K562 (cell line): Measurements from ENCODE around the gene FXYD4. TPM values are rescaled to one million over a fixed set of nuclear protein-coding genes. Genes with fewer than 3 reads are reported as not detected.
A peak's percentile ranks its signal among the peaks of the same experiment; 100 is the strongest.

Experiments
- BCL6 ChIP-seq: fragments of 250-450 bp; sonication (Bioruptor Pico); IDR thresholded peaks from 2 replicates; pipeline ENCODE4 v1.4.0; 2020
- BRD9 ChIP-seq: fragments of 450-650 bp; IDR thresholded peaks from 2 replicates; pipeline ENCODE4 v1.6.1; 2018; ENCODE audit warnings: low read depth; ENCODE audit not compliant: partially characterized antibody
- CAMTA2 ChIP-seq: fragments of 250-450 bp; sonication (Bioruptor Pico); conservative IDR thresholded peaks from 2 replicates; pipeline ENCODE4 v1.5.1; 2022
- CHD1 ChIP-seq: fragments of 200-600 bp; sonication (generic); IDR thresholded peaks from one replicate; pipeline ENCODE4 v1.6.1; 2012; ENCODE audit warnings: mild to moderate bottlenecking, moderate library complexity, low read length, inconsistent platforms
- ETV5 ChIP-seq: sonication (generic); formaldehyde crosslinking; IDR thresholded peaks from 2 replicates; pipeline ENCODE4 v1.4.0; 2020; ENCODE audit warnings: low read depth, mild to moderate bottlenecking, missing genetic modification reagents
- GATAD2A ChIP-seq: fragments of 450-650 bp; IDR thresholded peaks from 2 replicates; pipeline ENCODE4 v1.6.1; 2017
- HCFC1 ChIP-seq: IDR thresholded peaks from 2 replicates; pipeline ENCODE4 v1.6.1; 2012; ENCODE audit warnings: low read depth, low read length, improper control_type of control experiment
- HDAC1 ChIP-seq, 2 experiments: fragments of 450-650 bp; IDR thresholded peaks; 2 replicates each; pipeline ENCODE4 v1.6.1; 2016 to 2017; ENCODE audit warnings: inconsistent platforms in 1 of 2, mild to moderate bottlenecking in 1 of 2, moderate library complexity in 1 of 2
- HDGF ChIP-seq: fragments of 450-650 bp; IDR thresholded peaks from 2 replicates; pipeline ENCODE4 v1.6.1; 2016
- MCM5 ChIP-seq: fragments of 450-650 bp; IDR thresholded peaks from 2 replicates; pipeline ENCODE4 v1.6.1; 2016; ENCODE audit warnings: low read depth
- MED1 ChIP-seq: sonication (generic); formaldehyde crosslinking; IDR thresholded peaks from 2 replicates; pipeline ENCODE4 v1.8.1; 2023; ENCODE audit warnings: missing genetic modification reagents, borderline replicate concordance
- MEF2A ChIP-seq: IDR thresholded peaks from 2 replicates; pipeline ENCODE4 v1.6.1; 2011; ENCODE audit warnings: low read depth, mild to moderate bottlenecking, low read length, moderate library complexity; ENCODE audit not compliant: control insufficient read depth
- NFIC ChIP-seq: fragments of 450-650 bp; IDR thresholded peaks from 2 replicates; pipeline ENCODE4 v1.6.1; 2017; ENCODE audit warnings: mild to moderate bottlenecking, inconsistent platforms
- NFYB ChIP-seq: IDR thresholded peaks from 2 replicates; pipeline ENCODE4 v1.6.1; 2011; ENCODE audit warnings: mild to moderate bottlenecking, moderate library complexity; ENCODE audit not compliant: insufficient read length; ENCODE audit errors: extremely low read depth
- SMAD3 ChIP-seq: fragments of 450-650 bp; formaldehyde crosslinking; conservative IDR thresholded peaks from 2 replicates; pipeline ENCODE4 v1.4.0; 2020; ENCODE audit warnings: mild to moderate bottlenecking
- SREBF2 ChIP-seq: sonication (generic); formaldehyde crosslinking; IDR thresholded peaks from 2 replicates; pipeline ENCODE4 v1.4.0; 2020; ENCODE audit warnings: mild to moderate bottlenecking, missing genetic modification reagents
- ZBTB7A ChIP-seq: IDR thresholded peaks from 2 replicates; pipeline ENCODE4 v1.6.1; 2011; ENCODE audit warnings: low read depth, mild to moderate bottlenecking, low read length, moderate library complexity, borderline replicate concordance; ENCODE audit not compliant: control insufficient read depth
- ZNF3 ChIP-seq: fragments of 250-450 bp; sonication (Bioruptor Pico); IDR thresholded peaks from 2 replicates; pipeline ENCODE4 v1.5.0; 2021; ENCODE audit warnings: mild to moderate bottlenecking, moderate library complexity
- ZNF311 ChIP-seq: fragments of 250-450 bp; sonication (Bioruptor Pico); IDR thresholded peaks from 2 replicates; pipeline ENCODE4 v1.4.0; 2020; ENCODE audit warnings: mild to moderate bottlenecking, moderate library complexity
- ZNF436 ChIP-seq: fragments of 250-450, 450-650 bp; sonication (Bioruptor Pico); formaldehyde crosslinking; IDR thresholded peaks from 2 replicates; pipeline ENCODE4 v1.7.0; 2020; ENCODE audit warnings: mild to moderate bottlenecking
- ZSCAN32 ChIP-seq: fragments of 450-650 bp; formaldehyde crosslinking; IDR thresholded peaks from 2 replicates; pipeline ENCODE4 v1.4.0; 2020; ENCODE audit warnings: mild to moderate bottlenecking, moderate library complexity
- polyA plus RNA-seq, 8 experiments: library from polyadenylated mRNA; depleted of rRNA in 4 of 8; stranded (reverse) in 5 of 8; unstranded in 3 of 8; fragments of >200 nt; fragmentation: Nextera tagmentation in 2 of 8; fragmentation: Illumina TruSeq in 1 of 8; extraction: Ambion mirVana in 2 of 8; extraction: Trizol in 1 of 8; gene quantifications; 2 replicates each; pipeline versions ENCODE4 v1.2.1 to v1.2.3, GENCODE V29; 2011 to 2014; ENCODE audit warnings: inconsistent platforms in 1 of 8, missing spikeins in 1 of 8
- total RNA-seq, 7 experiments: library from RNA; depleted of rRNA in 6 of 7; stranded (reverse); fragments of >200 nt in 6 of 7; fragmentation: Illumina TruSeq in 2 of 7; extraction: Trizol in 2 of 7; gene quantifications; 2 replicates each; pipeline versions ENCODE4 v1.2.1 to v1.2.3, GENCODE V29; 2011 to 2021; ENCODE audit warnings: low replicate concordance in 1 of 7
- TF ChIP-seq, protein P1 (sequence below): sonication (generic); formaldehyde crosslinking; IDR thresholded peaks from 2 replicates; pipeline ENCODE4 v1.8.0; 2022; ENCODE audit warnings: mild to moderate bottlenecking, missing genetic modification reagents
- TF ChIP-seq, protein P2 (sequence below): sonication (generic); formaldehyde crosslinking; IDR thresholded peaks from 2 replicates; pipeline ENCODE4 v1.8.1; 2023; ENCODE audit warnings: mild to moderate bottlenecking, missing genetic modification reagents
- TF ChIP-seq, protein P3 (sequence below): fragments of 450-650 bp; IDR thresholded peaks from 2 replicates; pipeline ENCODE4 v1.6.1; 2016; ENCODE audit warnings: missing biosample characterization, missing genetic modification characterization

The FXYD4 gene
- total and polyA plus RNA-seq, 9 of the 15 experiments (the other 6 are each of a cell fraction or from before 2014, with no cell fraction given) = not detected

DNA sequence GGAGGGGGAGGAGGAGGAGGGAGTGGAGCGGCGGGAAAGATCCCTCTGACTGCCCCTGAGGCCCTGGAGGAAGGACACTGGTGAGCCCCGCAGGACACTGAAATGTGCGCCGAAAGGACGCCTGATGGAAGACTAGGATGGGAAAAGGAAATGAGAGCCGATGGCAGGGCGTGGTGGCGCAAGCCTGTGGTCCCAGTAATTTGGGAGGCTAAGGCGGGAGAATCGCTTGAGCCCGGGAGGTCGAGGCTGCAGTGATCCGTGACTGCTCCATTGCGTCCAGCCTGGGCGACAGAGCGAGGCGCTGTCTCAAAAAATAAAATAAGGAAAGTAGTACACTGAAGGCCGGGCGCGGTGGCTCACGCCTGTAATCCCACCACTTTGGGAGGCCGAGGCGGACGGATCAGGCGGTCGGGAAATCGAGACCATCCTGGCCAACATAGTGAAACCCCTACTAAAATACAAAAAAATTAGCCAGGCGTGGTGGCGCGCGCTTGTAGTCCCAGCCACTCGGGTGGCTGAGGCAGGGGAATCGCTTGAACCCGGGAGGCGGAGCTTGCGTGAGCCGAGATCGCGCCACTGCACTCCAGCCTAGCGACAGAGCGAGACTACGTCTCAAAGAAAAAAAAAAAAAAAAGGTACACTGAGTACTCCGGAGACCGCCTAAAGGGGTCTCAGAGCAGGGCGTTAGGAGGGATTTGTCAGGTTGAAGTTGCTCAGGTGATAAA lies 38.1 kb downstream of the FXYD4 start (continued):
- TF ChIP-seq ZBTB7A (no peak), ZSCAN32 (CRISPR knock-in tag) (no peak), MED1 (no peak), SMAD3 (CRISPR knock-in tag) (no peak; the same call in 1 of the 2 replicates), ETV5 (CRISPR knock-in tag) (no peak), BRD9 (peak; percentile 48), ZNF311 (CRISPR knock-in tag) (peak; percentile 79; the same call in 1 of the 2 replicates), HDGF (no peak; the same call in none of the 2 replicates), MEF2A (no peak), ZNF3 (CRISPR knock-in tag) (no peak), NFYB (no peak), CHD1 (no peak), ZNF436 (no peak), BCL6 (no peak), HDAC1 (IDR thresholded peaks at IDR 0.05) (no peak), NFIC (no peak), SREBF2 (CRISPR knock-in tag) (no peak), CAMTA2 (CRISPR knock-in tag) (no peak), GATAD2A (no peak), HCFC1 (no peak), MCM5 (no peak)
- TF ChIP-seq, protein P1, sequence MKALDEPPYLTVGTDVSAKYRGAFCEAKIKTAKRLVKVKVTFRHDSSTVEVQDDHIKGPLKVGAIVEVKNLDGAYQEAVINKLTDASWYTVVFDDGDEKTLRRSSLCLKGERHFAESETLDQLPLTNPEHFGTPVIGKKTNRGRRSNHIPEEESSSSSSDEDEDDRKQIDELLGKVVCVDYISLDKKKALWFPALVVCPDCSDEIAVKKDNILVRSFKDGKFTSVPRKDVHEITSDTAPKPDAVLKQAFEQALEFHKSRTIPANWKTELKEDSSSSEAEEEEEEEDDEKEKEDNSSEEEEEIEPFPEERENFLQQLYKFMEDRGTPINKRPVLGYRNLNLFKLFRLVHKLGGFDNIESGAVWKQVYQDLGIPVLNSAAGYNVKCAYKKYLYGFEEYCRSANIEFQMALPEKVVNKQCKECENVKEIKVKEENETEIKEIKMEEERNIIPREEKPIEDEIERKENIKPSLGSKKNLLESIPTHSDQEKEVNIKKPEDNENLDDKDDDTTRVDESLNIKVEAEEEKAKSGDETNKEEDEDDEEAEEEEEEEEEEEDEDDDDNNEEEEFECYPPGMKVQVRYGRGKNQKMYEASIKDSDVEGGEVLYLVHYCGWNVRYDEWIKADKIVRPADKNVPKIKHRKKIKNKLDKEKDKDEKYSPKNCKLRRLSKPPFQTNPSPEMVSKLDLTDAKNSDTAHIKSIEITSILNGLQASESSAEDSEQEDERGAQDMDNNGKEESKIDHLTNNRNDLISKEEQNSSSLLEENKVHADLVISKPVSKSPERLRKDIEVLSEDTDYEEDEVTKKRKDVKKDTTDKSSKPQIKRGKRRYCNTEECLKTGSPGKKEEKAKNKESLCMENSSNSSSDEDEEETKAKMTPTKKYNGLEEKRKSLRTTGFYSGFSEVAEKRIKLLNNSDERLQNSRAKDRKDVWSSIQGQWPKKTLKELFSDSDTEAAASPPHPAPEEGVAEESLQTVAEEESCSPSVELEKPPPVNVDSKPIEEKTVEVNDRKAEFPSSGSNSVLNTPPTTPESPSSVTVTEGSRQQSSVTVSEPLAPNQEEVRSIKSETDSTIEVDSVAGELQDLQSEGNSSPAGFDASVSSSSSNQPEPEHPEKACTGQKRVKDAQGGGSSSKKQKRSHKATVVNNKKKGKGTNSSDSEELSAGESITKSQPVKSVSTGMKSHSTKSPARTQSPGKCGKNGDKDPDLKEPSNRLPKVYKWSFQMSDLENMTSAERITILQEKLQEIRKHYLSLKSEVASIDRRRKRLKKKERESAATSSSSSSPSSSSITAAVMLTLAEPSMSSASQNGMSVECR (CRISPR knock-in tag) = no peak
- TF ChIP-seq, protein P2, sequence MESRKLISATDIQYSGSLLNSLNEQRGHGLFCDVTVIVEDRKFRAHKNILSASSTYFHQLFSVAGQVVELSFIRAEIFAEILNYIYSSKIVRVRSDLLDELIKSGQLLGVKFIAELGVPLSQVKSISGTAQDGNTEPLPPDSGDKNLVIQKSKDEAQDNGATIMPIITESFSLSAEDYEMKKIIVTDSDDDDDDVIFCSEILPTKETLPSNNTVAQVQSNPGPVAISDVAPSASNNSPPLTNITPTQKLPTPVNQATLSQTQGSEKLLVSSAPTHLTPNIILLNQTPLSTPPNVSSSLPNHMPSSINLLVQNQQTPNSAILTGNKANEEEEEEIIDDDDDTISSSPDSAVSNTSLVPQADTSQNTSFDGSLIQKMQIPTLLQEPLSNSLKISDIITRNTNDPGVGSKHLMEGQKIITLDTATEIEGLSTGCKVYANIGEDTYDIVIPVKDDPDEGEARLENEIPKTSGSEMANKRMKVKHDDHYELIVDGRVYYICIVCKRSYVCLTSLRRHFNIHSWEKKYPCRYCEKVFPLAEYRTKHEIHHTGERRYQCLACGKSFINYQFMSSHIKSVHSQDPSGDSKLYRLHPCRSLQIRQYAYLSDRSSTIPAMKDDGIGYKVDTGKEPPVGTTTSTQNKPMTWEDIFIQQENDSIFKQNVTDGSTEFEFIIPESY = peak; percentile 92
- TF ChIP-seq, protein P3, sequence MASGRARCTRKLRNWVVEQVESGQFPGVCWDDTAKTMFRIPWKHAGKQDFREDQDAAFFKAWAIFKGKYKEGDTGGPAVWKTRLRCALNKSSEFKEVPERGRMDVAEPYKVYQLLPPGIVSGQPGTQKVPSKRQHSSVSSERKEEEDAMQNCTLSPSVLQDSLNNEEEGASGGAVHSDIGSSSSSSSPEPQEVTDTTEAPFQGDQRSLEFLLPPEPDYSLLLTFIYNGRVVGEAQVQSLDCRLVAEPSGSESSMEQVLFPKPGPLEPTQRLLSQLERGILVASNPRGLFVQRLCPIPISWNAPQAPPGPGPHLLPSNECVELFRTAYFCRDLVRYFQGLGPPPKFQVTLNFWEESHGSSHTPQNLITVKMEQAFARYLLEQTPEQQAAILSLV (tag) = 0 out of 2 replicates have a peak, but pooled peaks have one; percentile 27
